Loucy (cell line): Measurements from ENCODE around the gene TNFRSF1B.
"Not testable (repeated sequence)": the region's sequence is repeated elsewhere in the genome, so short reads cannot be mapped to it uniquely, and the experiment has no call there.

Source experiments
- EZH2phosphoT487 ChIP-seq: fragments of 200-600 bp; IDR thresholded peaks from 2 replicates; pipeline ENCODE4 v1.6.1; 2018; ENCODE audit warnings: antibody characterized with exemption, mild to moderate bottlenecking, moderate library complexity, borderline replicate concordance
- TF ChIP-seq, protein P1 (sequence below): fragments of 200-600 bp; sonication (generic); conservative IDR thresholded peaks from 2 replicates; pipeline ENCODE4 v1.5.1; 2014; ENCODE audit warnings: mild to moderate bottlenecking, antibody characterized with exemption, low read length

DNA sequence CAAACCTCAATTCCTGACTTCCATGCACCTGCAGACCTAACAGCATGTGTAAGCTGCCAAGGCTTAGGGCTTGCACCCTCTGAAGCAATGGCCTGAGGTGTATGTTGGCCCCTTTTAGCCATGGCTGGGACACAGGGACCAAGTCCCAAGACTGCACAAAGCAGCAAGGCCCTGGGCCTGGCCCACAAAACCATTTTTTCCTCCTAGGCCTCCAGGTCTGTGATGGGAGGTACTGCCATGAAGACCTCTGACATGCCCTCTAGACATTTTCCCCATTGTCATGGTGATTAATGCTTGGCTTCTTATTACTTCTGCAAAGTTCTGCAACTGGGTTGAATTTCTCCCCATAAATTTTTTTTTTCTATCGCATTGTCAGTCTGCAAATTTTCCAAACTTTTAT, 55.9 kb downstream of the TNFRSF1B start:
- TF ChIP-seq, protein P1, sequence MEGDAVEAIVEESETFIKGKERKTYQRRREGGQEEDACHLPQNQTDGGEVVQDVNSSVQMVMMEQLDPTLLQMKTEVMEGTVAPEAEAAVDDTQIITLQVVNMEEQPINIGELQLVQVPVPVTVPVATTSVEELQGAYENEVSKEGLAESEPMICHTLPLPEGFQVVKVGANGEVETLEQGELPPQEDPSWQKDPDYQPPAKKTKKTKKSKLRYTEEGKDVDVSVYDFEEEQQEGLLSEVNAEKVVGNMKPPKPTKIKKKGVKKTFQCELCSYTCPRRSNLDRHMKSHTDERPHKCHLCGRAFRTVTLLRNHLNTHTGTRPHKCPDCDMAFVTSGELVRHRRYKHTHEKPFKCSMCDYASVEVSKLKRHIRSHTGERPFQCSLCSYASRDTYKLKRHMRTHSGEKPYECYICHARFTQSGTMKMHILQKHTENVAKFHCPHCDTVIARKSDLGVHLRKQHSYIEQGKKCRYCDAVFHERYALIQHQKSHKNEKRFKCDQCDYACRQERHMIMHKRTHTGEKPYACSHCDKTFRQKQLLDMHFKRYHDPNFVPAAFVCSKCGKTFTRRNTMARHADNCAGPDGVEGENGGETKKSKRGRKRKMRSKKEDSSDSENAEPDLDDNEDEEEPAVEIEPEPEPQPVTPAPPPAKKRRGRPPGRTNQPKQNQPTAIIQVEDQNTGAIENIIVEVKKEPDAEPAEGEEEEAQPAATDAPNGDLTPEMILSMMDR, result not testable (repeated sequence)
- TF ChIP-seq EZH2phosphoT487, result not testable (repeated sequence)
